Activated CD8-positive, alpha-beta T cell treated with anti-CD3 and anti-CD28 coated beads for 36 hours (primary cell): ENCODE measurements around the gene DGCR6. TPM values are rescaled to one million over a fixed set of nuclear protein-coding genes. Genes with fewer than 3 reads are reported as not detected.
"Not testable (repeated sequence)": the region's sequence is repeated elsewhere in the genome, so short reads cannot be mapped to it uniquely, and the experiment has no call there.

ENCODE experiments used
- ATAC-seq: fragments of 200-7000 bp; cut with Tn5 transposase; one replicate; pipeline ENCODE4 v1.10.0; 2021; ENCODE audit warnings: mild to moderate bottlenecking, moderate library complexity
- CTCF ChIA-PET: fragments of 350-600 bp; sonication (Branson Sonifier 250); formaldehyde crosslinking; loops from one replicate; lab custom pipeline; 2021; ENCODE audit warnings: antibody characterized with exemption; lab: Charles Lee
- POLR2A ChIA-PET: fragments of 350-600 bp; sonication (Branson Sonifier 250); formaldehyde crosslinking; loops from one replicate; lab custom pipeline; 2021; ENCODE audit warnings: antibody characterized with exemption; lab: Charles Lee
- DNase-seq: peaks from one replicate; pipeline ENCODE4 v3.0.0-alpha.2; 2020
- H3K27ac Mint-ChIP-seq: one replicate; pipeline ENCODE4 v1.8.0; 2021; ENCODE audit warnings: mild to moderate bottlenecking, mixed read lengths
- H3K27me3 Mint-ChIP-seq: one replicate; pipeline ENCODE4 v1.8.0; 2021; ENCODE audit warnings: mixed read lengths
- H3K36me3 Mint-ChIP-seq: one replicate; pipeline ENCODE4 v1.8.0; 2021; ENCODE audit warnings: low read depth, mixed read lengths
- H3K4me1 Mint-ChIP-seq: one replicate; pipeline ENCODE4 v1.8.0; 2021; ENCODE audit warnings: low read depth, mixed read lengths
- H3K4me3 Mint-ChIP-seq: one replicate; pipeline ENCODE4 v1.8.0; 2021; ENCODE audit warnings: mild to moderate bottlenecking, moderate library complexity, mixed read lengths
- H3K9me3 Mint-ChIP-seq: one replicate; pipeline ENCODE4 v1.8.0; 2021; ENCODE audit warnings: mixed read lengths
- CTCF ChIP-seq: fragments of 200-600 bp; IDR thresholded peaks from one replicate; pipeline ENCODE4 v1.8.0; 2022; ENCODE audit warnings: antibody characterized with exemption, mild to moderate bottlenecking
- intact Hi-C: fragments of 100-400 bp; cut with micrococcal nuclease; formaldehyde crosslinking; loops from one replicate; pipeline ENCODE4 v1.10.0; 2022
- total RNA-seq, 2 experiments: library from RNA; stranded (reverse); gene quantifications; one replicate each; pipeline ENCODE4 v1.2.3, GENCODE V29; 2021

The DGCR6 gene
- total RNA-seq, result 1 to 10 TPM in 1 of 2 experiments, under 1 TPM in 1; 0.88 to 1.4 TPM

GRCh38 chr22:18905540-18906409 is at the start of gene DGCR6:
Gene DGCR6 (plus strand): TSS chr22:18906320. CDS start chr22:18906375, 55 bp downstream.
- H3K4me3 Mint-ChIP-seq, result no peak within 1 kb of the TSS
- TF ChIP-seq CTCF, result no peak
- ChIA-PET CTCF (interaction anchor here (3.3 kb wide), 1 partner anchor 31 kb away, joined by 8 read pairs; no protein-coding TSS in a partner anchor), POLR2A (no interaction called here)
- H3K27ac Mint-ChIP-seq, result no peak within 1 kb of the TSS
- H3K36me3 Mint-ChIP-seq, result no peaks in the 10 kb centered on the region
- H3K27me3 Mint-ChIP-seq, result no peaks in the 10 kb centered on the region
- no peaks in the 10 kb centered on the region for H3K9me3 Mint-ChIP-seq
- intact Hi-C loops, result no loop called here
- ATAC-seq (peak; percentile 97), DNase-seq (no peak)
- H3K4me1 Mint-ChIP-seq, result no peaks in the 10 kb centered on the region

- H3K36me3 Mint-ChIP-seq, H3K9me3 Mint-ChIP-seq, H3K27me3 Mint-ChIP-seq, intact Hi-C loops, H3K4me1 Mint-ChIP-seq, POLR2A ChIA-PET, H3K27ac Mint-ChIP-seq, H3K4me3 Mint-ChIP-seq, ATAC-seq, CTCF ChIA-PET, DNase-seq: not testable (repeated sequence)
Measured at GRCh38 chr22:18859314-18859713, 46.8 kb upstream of the DGCR6 start.

GRCh38 chr22:18881260-18881659 is 24.9 kb upstream of the DGCR6 start:
- ATAC-seq, H3K4me1 Mint-ChIP-seq, H3K27me3 Mint-ChIP-seq, H3K27ac Mint-ChIP-seq, H3K9me3 Mint-ChIP-seq, H3K36me3 Mint-ChIP-seq, H3K4me3 Mint-ChIP-seq, CTCF ChIA-PET, POLR2A ChIA-PET, intact Hi-C loops: not testable (repeated sequence)
- DNase-seq, result peak; percentile 58

GRCh38 chr22:18884465-18884864 is 21.7 kb upstream of the DGCR6 start:
- intact Hi-C loops, ATAC-seq, H3K36me3 Mint-ChIP-seq, POLR2A ChIA-PET, H3K4me1 Mint-ChIP-seq, H3K9me3 Mint-ChIP-seq, H3K4me3 Mint-ChIP-seq, H3K27me3 Mint-ChIP-seq, DNase-seq, CTCF ChIA-PET, H3K27ac Mint-ChIP-seq: not testable (repeated sequence)

GRCh38 chr22:18888115-18888514 is 18.0 kb upstream of the DGCR6 start:
- Mint-ChIP-seq H3K4me3 (no peak overlapping the region), H3K27ac (no peak overlapping the region), H3K4me1 (no peaks in the 10 kb centered on the region), H3K9me3 (peaks cover 1% of the 10 kb centered on the region), H3K36me3 (no peaks in the 10 kb centered on the region), H3K27me3 (no peaks in the 10 kb centered on the region)
- ATAC-seq (no peak), DNase-seq (no peak)
- intact Hi-C loops, result no loop called here
- CTCF ChIA-PET, result no interaction called here
- no peak for TF ChIP-seq CTCF
- POLR2A ChIA-PET, result no interaction called here

- H3K27me3 Mint-ChIP-seq, CTCF ChIA-PET, POLR2A ChIA-PET, DNase-seq, H3K27ac Mint-ChIP-seq, H3K36me3 Mint-ChIP-seq, ATAC-seq, H3K4me3 Mint-ChIP-seq, H3K9me3 Mint-ChIP-seq, H3K4me1 Mint-ChIP-seq, intact Hi-C loops: not testable (repeated sequence)
Measured at GRCh38 chr22:18890510-18891192, 15.5 kb upstream of the DGCR6 start.

GRCh38 chr22:18893775-18894174 is 12.3 kb upstream of the DGCR6 start:
- H3K27ac Mint-ChIP-seq, H3K36me3 Mint-ChIP-seq, DNase-seq, intact Hi-C loops, H3K27me3 Mint-ChIP-seq, POLR2A ChIA-PET, ATAC-seq, H3K9me3 Mint-ChIP-seq, H3K4me1 Mint-ChIP-seq, H3K4me3 Mint-ChIP-seq, CTCF ChIA-PET: not testable (repeated sequence)

GRCh38 chr22:18896037-18896657 is 10.0 kb upstream of the DGCR6 start:
- CTCF ChIA-PET, H3K4me1 Mint-ChIP-seq, H3K4me3 Mint-ChIP-seq, ATAC-seq, H3K27ac Mint-ChIP-seq, H3K9me3 Mint-ChIP-seq, H3K27me3 Mint-ChIP-seq, POLR2A ChIA-PET, intact Hi-C loops, H3K36me3 Mint-ChIP-seq: not testable (repeated sequence)
- DNase-seq, result peak; percentile 48

- intact Hi-C loops, H3K36me3 Mint-ChIP-seq, H3K9me3 Mint-ChIP-seq, ATAC-seq, H3K27ac Mint-ChIP-seq, H3K4me1 Mint-ChIP-seq, H3K4me3 Mint-ChIP-seq, DNase-seq, POLR2A ChIA-PET, H3K27me3 Mint-ChIP-seq: not testable (repeated sequence)
- CTCF ChIA-PET, result interaction anchor here (3.3 kb wide), 1 partner anchor 31 kb away, joined by 8 read pairs; no protein-coding TSS in a partner anchor
Measured at GRCh38 chr22:18906410-18906745, 258 bp downstream of the DGCR6 start.
